HG03442 (cell line): ENCODE data around the gene NABP1.
A peak's percentile ranks its signal among the peaks of the same experiment; 100 is the strongest.

Experiments
- ATAC-seq: cut with Tn5 transposase; IDR thresholded peaks from one replicate; pipeline ENCODE4 v1.9.1; 2021; ENCODE audit warnings: mild to moderate bottlenecking, moderate library complexity; ENCODE audit not compliant: unreplicated experiment

The NABP1 gene

DNA sequence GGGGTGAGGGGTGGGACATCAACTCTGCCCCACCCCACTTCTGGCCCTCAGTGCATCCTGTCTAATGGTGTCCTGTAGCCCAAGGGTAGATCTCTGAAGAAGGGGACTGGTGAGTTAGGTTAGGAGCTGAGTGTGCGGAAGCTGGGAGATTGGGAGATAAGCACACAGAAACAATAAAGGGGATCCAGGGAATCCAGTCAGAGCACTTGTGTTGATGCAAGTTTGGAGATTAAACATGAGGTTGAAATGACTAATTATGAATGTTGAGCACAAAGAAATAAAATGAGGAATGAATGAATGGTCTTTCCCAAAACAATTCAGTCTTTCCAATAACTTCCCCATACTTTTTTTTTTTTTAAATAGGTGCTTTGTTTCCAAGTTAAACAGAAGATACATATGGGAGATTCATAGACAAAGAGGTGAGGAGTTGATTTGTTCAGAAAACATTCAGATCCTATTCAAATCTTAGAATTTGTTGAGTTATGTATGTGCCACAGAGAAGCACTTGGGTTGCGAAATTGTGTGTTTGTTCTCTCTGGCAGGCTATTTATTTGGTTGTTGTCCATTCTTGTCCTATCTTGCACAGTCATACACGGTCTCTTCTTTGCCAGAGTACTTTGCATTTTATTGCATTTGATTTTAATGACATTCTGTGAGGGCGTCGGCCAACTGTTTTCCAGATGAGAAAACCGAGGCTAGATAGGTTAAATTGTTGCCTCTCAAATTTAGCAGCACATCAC lies 31.6 kb upstream of the NABP1 start:
- ATAC-seq: no peak

DNA sequence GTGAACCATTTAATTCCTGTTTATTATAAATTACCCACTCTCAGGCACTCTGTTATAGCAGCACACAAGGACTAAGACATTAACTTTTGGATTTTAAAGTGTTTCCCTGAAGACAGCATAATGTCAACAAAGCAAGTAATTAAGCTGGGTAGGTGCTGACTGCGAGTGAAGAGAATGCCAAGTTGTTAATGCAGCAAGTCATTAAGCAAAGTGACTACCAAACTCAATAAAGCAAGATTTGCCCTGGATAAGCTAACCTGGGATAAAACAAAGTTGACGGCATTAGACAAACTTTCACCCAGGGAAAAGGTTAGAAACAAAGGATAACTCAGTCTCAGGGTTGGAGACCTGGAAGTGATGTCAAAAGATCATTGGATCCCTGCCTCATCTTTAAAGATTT lies 28.4 kb upstream of the NABP1 start:
- no peak for ATAC-seq

DNA sequence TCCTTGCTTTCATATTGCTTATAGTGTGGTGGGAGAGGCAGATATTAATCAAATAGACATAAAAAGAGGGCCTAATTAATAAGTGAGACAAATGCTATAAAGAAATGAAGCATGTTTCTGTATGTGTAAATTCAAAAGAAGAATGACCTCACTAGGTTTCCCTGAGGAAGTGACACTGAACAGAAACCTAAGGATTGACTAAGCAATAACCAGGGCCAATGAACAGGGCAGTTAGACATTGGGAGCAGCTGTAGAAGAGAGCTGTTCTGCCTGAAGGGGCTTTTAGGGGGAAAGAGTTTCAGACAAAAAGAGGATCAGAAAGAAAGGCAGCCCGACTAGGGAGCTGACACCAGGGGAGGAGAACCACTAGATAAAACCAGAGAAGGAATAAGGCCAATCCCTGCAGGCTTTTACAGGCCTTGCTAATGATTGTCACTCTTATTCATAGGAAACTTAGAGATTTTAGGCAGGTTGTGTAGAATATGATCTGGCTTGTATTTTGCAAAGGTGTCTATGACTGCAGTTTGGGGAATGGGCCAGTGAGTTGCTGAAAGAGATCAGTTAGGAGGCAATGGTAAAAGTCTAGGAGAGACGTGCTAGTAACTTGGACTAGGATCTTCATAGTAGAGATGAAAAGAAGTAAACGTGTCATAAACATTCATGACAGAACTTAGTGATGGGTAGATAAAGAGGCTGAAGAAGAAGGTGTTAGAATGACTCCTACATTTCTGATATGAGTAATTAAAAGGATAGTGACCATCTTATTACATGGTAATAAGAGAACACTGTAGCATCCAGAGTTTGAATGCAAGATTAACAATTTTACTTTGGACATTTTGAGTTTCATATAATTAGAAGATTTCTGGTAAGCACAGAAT lies 26.8 kb upstream of the NABP1 start:
- peak; percentile 98 for ATAC-seq

DNA sequence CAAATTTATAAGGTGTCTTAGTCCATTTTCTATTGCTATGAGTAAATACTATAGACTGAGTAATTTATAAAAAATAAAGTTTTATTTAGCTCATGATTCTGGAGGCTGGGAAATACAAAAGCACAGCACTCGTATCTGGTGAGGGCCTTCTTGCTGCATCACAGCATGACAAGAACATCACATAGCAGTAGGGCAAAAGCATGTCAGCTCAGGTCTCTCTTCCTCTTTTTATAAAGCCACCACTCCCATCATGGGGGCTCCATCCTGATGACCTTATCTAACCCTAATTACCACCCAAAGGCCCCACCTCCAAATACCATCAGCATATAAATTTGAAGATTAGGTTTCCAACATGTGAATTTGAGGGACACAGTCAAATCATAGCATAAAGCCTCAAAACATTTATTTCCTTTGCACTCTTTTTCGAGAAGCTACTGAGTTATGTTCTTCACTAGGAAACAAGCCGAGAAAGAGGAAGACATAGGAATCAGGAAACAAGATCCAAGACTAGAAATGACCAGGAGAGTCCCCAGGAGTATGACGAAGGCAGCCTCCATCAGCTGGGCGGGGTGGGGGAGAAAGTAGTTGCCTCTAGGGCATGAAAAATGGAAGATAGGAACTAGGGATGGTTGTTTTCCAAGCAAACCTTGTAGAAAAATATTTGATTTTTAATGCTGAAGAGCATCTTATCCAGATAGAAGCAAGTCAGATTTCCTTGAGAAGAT lies 24.1 kb upstream of the NABP1 start:
- ATAC-seq: no peak

DNA sequence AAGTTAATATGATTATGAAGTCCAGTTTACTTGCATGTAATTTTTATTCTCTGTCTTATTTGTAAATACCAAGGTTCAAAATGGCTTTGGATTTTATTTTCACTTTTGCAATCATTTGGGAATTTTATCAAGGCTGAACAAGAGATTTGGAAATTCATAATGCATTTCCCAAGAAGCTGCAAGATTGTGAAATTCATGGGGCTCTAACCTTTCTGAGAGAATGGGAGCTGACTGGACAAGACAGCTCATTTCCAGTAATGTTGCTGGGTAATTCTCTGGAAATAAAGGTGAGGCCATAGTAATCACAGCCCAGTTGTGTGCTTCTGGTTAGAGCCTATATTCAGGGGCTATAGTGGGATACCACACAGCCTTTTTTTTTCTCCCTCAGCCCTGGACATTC lies 21.5 kb upstream of the NABP1 start:
- ATAC-seq: no peak

DNA sequence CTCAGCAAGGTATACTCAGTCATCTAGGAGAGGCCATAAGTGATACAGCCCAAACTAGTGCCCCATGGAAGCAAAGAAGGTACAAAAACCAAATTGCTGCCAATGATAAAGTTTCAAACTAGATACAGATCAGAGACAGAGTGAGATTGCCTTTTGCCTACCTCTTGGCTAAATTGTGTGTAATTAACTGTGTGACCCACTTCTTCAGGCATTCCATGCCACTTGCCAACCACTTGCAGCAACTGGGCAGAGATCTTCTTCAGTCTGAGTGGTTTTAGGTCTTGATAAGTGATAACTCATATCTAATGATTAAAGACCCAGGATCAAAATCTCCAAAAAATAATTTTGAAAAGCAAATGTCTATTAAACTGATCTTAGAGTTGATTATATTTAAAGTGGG lies 21.1 kb upstream of the NABP1 start:
- ATAC-seq: no peak

DNA sequence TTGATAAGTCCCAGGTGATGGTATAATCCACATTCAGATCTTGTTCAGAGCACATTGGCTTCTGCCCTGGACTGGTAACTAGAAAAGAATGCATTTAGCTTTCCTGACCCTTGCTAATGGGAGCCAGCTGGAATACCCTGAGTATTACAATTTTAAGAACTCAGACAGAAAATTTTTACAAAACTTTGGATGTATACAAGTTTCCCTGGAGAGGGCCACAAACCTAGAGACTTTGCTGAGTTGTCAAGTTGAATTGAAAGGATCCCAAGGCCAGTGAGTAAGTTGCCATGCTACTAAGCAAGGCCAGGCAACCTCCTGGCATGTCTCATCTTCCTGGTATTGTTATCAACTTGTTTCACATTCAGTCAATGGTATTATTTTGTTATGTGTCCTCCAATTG lies 20.0 kb upstream of the NABP1 start:
- ATAC-seq: no peak

DNA sequence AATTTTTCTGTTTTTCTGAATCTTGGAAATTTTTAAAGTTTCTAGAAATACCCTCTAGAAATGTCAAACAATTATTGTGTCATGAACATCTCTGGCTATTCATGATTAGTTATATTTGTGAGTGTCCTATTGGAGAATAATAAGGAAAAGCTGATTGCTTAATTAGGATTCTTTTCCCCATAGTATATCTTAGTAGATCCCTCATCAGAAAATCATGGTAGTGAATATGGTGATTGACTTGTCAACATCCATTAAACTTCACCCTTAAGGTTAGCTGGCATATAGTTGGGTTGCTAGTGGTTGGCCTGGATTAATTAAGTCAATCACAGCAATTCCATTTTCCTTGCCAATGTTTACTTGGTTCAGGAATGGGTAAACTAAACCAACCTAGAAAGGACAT lies 18.7 kb upstream of the NABP1 start:
- ATAC-seq: no peak

DNA sequence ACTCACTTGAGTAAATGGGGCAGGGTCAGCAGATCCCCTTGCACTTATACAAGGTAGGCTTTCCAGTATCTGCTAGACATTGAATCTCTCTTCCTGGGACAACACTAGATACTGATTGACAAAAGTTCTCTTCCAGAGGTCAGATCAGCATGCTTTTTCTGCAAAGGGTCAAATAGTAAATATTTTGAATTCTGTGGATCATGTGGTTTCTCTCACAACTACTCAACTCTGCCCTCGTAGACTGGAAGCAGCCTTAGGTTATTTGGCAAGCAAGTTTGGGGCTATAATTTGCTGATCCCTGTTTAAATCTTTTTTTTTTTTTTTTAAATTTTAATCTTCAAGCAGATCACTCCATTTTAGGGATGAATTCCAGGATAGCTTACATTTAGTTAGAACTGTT lies 17.4 kb upstream of the NABP1 start:
- no peak for ATAC-seq

DNA sequence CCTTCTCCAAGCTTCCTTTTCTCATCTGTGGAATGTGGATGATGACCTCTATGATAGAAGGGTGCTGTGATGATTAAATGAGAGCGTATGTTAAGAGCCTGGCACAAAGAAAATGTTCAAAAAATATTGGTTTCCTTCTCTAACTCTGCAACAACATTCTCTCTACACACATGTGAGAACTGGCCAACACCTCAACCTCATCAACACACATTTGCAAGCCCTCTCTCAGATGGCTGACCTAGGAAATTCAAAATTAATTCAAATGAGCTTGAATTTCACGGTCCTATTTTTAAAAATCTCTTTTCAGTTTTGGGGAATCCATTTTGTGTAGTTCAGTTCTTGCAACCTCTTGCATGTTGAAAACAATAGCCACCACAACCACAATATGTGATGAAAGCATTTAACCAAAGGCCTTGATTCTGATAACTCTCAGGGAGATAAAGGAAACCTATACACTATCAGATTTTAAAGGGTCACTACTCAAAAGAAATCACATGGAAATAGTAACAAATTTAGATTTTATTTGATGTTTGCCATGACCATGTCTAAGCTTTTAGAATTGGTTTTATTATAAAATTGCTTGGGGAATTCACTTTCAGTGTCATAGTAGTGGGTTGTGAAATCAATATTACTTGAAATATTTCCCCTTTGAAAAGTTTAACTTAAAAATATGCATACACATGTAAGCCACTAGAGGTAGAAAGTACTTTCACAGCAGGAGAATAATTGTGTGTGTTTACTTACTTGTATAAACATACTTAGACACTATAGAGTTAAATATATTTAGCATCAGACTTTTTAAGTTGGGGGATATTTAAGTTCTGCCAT lies 16.6 kb upstream of the NABP1 start:
- ATAC-seq: no peak

DNA sequence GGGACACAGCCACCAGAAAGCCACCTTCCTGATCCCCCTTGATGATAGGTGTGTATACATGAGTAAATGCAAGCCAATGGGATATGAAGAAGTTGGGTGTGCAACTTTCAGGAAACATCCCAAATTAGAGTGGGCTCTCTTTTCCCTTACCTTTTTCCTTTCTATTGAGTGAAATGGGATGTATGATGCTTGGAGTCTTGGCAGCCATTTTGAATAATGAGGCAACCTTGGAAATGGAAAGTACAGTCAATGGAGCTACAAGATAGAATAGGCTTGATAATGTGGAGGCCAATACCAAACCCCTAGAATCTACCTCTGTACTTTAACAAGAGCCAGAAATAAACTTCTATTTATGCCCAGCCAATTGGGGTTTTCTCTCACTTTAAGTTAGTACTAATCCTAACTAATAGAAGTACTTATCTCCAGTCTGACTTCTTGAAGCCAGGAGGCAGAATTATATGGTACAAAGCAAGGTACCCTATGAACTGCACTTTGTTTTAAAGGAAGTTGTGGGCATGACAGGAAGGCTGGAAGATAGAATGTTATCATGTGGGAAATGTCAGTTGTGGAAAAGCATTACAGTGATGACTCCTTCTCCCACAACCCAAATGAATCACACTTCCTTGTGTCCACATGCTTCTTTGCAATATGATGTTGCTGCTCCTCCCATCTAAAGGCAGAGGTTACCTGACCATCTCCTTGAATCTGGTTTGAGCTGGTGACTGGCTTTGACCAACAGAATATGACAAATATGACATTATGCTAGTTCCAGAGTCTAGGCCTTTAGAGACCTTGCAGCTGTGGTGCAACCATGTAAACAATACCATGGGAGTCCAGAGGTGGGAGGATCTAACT lies 12.9 kb upstream of the NABP1 start:
- no peak for ATAC-seq

DNA sequence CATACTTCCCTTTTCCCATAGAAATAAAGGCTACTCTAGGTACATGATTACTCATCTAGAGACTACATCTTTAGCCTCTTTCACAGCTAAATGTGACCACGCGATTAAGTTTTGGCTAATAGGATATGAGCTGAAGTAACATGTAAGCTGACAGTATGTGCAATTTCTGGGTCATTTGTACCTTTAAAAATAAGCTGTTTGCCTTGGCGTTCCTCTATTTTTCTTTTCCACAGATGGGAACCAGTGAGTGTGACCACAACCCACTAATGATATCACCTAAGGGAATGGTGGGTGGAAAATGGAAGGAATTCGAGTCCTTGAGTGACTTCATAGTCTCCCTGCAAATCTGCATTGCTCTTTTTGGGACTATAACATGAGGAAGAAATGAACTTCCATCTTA lies 11.7 kb upstream of the NABP1 start:
- no peak for ATAC-seq

DNA sequence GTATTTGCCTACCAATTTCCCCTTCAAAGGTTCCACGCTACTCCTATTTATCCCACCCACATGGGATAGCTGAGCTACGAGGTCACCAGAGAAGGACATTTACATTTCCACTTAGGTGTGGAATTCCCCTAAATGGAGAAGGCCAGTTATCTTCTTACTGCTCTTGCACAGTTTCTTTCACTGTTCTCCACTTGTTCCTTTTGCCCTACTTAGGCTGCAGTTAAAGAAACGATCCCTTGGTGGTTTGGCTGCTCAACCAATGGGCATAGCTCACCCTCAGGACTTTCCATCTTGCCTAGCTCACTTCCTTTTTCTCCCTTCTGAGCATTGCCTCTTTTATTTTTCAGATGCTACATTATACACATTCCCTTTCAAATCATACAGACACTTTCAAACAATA lies 11.2 kb upstream of the NABP1 start:
- ATAC-seq: peak; percentile 77

DNA sequence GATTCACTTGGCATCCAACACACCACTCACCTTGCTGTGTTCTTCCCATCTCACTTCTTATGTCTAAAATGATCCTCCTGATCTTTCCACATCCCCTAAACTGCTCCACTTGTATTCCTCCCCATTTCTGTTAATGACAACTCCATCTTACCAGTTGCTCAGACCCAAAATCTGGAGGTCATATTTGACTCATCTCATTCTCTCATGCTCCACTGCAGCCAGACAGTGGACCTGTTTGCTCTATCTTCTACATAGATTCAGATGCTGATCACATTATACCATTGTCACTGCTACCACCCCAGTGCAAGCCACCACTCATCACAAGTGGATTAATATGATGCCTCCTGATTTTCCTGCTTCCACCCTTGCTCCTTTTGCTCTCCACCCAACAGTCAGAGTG lies 7.9 kb upstream of the NABP1 start:
- ATAC-seq: peak; percentile 63

DNA sequence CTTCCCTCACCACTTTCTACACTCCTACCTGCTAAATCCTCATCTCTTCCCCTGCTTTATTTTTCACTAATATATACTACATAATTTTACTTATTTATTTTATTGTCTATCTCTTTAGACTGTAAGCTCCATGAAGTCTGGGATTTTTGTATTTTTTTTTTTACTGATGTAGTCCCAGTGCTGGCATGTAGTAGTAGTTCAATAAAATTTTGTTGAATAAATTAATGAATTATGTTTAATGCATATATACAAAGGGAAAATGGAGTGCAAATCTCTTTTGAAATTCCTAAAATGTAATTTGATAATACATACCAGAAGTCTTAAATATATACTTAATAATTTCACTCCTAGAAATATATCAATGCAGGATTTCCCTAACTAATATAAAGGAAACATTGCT lies 7.1 kb upstream of the NABP1 start:
- no peak for ATAC-seq

DNA sequence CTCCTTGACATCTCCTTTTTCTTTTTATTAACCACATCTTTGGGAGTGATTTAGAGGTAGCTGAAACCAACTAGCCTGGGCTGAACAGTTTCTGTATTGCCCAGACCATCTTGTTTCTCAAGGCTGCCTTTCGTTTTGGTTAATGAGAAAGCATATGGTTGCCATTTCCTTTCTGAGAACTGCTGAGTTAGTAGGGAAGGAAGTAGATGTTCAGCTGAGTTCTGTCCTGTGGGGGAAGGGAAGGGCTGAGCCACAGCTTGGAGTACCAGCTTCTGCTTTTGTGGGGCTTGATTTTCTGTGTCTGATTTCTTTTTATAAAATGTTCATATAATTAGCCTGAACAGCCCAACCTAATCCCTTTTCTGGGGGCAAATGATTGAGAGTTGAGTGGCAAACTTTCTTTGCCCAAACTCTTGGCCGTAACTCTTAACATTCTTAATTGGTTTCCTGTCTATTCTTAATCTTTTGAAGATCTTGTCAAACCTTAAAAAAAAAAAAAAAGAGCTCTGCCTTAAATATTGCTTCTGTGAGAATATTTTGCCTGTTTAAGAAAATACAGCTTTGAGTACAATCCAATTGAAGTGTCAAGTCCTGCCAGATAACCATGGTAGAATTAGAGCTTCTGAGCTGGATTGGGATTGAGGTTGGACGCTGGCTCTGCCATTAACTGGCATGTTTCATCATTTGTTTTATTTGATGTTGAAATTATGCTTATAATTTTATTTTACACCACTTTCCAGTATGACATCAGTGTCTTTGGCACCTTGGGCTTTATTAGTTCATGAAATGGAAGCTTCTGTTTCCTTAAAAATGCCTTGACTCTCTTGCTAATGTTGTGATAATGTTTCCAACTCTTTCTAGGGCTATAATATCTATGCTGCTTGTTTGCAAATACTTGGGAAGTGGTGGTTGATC lies 1.9 kb upstream of the NABP1 start:
- peak; percentile 52 for ATAC-seq

DNA sequence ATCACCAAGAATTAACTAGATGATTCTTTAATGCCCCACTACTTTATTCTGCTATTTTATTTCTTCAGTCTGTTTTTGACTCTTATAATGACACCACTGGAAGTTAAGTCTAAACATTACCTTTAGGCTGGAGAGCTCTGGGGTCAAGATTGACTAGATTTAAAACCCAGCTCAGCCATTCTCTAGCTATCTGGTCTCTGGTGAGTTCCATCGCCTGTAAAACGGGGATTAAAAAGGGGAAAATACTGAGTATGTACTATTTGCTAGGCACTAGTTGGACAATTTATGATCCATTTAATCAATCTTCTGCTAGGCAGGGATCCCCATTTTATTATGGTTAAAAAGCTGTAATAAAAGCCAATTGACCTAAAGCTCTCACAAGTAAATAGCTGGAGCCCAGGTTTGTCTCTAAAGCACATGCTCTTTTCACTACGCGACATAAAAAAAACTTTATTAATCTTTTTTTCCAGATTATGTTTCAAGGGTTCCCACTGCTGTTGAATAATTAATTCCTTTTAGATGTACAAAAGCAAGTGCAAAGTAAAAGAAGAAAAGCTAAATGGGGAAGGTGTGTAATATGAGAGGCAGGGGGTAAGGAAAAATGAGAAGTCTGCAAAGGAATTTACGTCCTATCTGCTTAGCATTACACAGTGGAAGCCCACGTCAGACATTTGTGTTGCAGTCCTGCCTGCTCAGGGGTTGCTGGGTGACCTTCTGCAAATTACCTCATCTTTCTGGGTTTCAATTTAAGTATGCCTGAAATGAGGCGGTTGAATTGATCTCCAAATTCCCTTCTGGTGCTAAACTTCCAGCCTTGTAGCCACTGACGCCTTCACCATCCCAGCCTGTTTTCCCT lies 918 bp upstream of the NABP1 start:
- peak; percentile 29 for ATAC-seq
